H9 (cell line): ENCODE results near the gene UBE3B. TPM values are rescaled to one million over a fixed set of nuclear protein-coding genes. Genes with fewer than 3 reads are reported as not detected.

Experiments
- DNase-seq: peaks from one replicate; pipeline ENCODE4 v3.0.0-alpha.2; 2017
- H2AFZ ChIP-seq: one replicate; pipeline ENCODE4 v1.6.1; 2013; ENCODE audit warnings: mild to moderate bottlenecking, low read length, control low read depth, moderate library complexity
- H2AK5ac ChIP-seq: 2 replicates; pipeline ENCODE4 v1.6.1; 2013; ENCODE audit warnings: low read length, control low read depth, mixed read lengths; ENCODE audit not compliant: insufficient read length
- H2BK120ac ChIP-seq: one replicate; pipeline ENCODE4 v1.6.1; 2013; ENCODE audit warnings: low read depth, mild to moderate bottlenecking, low read length, control low read depth, inconsistent platforms; ENCODE audit not compliant: poor library complexity, severe bottlenecking
- H2BK12ac ChIP-seq: 2 replicates; pipeline ENCODE4 v1.6.1; 2013; ENCODE audit warnings: low read length, control low read depth, mixed read lengths, low read depth; ENCODE audit not compliant: insufficient read length
- H2BK15ac ChIP-seq: 2 replicates; pipeline ENCODE4 v1.6.1; 2013; ENCODE audit warnings: low read depth, low read length, control low read depth
- H2BK20ac ChIP-seq: one replicate; pipeline ENCODE4 v1.6.1; 2013; ENCODE audit warnings: low read depth, mild to moderate bottlenecking, low read length, control low read depth, inconsistent platforms; ENCODE audit not compliant: poor library complexity, severe bottlenecking
- H2BK5ac ChIP-seq: 2 replicates; pipeline ENCODE4 v1.6.1; 2013; ENCODE audit warnings: low read length, control low read depth, mixed read lengths; ENCODE audit not compliant: insufficient read length
- H3K14ac ChIP-seq: 2 replicates; pipeline ENCODE4 v1.6.1; 2013; ENCODE audit warnings: low read length, control low read depth; ENCODE audit not compliant: insufficient read depth
- H3K18ac ChIP-seq: 2 replicates; pipeline ENCODE4 v1.6.1; 2013; ENCODE audit warnings: low read depth, mild to moderate bottlenecking, mixed read lengths, low read length, control low read depth; ENCODE audit not compliant: insufficient read length
- H3K23ac ChIP-seq: 2 replicates; pipeline ENCODE4 v1.6.1; 2013; ENCODE audit warnings: low read length, control low read depth, mixed read lengths, low read depth; ENCODE audit not compliant: insufficient read length
- H3K23me2 ChIP-seq: 2 replicates; pipeline ENCODE4 v1.6.1; 2013; ENCODE audit warnings: low read depth, mild to moderate bottlenecking, mixed read lengths, low read length, control low read depth; ENCODE audit not compliant: insufficient read length, poor library complexity, severe bottlenecking
- H3K27ac ChIP-seq: 2 replicates; pipeline ENCODE4 v1.5.1; 2013; ENCODE audit warnings: low read length, control low read depth, mixed read lengths, low read depth; ENCODE audit not compliant: insufficient read length
- H3K27me3 ChIP-seq: 2 replicates; pipeline ENCODE4 v1.6.1; 2013; ENCODE audit warnings: low read length, control low read depth, inconsistent platforms; ENCODE audit not compliant: insufficient read depth
- H3K4ac ChIP-seq: 2 replicates; pipeline ENCODE4 v1.6.1; 2013; ENCODE audit warnings: low read depth, mild to moderate bottlenecking, control low read depth, inconsistent platforms, low read length, moderate library complexity
- H3K4me1 ChIP-seq: 2 replicates; pipeline ENCODE4 v1.6.1; 2013; ENCODE audit warnings: low read length, control low read depth, inconsistent platforms; ENCODE audit not compliant: insufficient read depth
- H3K4me2 ChIP-seq: 2 replicates; pipeline ENCODE4 v1.6.1; 2013; ENCODE audit warnings: low read length, control low read depth, mixed read lengths; ENCODE audit not compliant: insufficient read length, insufficient read depth
- H3K56ac ChIP-seq: 2 replicates; pipeline ENCODE4 v1.6.1; 2013; ENCODE audit warnings: low read depth, mild to moderate bottlenecking, mixed read lengths, low read length, control low read depth; ENCODE audit not compliant: insufficient read length
- H3K79me1 ChIP-seq: 2 replicates; pipeline ENCODE4 v1.6.1; 2013; ENCODE audit warnings: low read depth, mild to moderate bottlenecking, moderate library complexity, low read length, control low read depth, inconsistent platforms; ENCODE audit not compliant: insufficient read depth, poor library complexity, severe bottlenecking
- H3K79me2 ChIP-seq: 2 replicates; pipeline ENCODE4 v1.6.1; 2013; ENCODE audit warnings: low read length, control low read depth, inconsistent platforms; ENCODE audit not compliant: insufficient read depth
- H3K9ac ChIP-seq: 2 replicates; pipeline ENCODE4 v1.6.1; 2013; ENCODE audit warnings: low read length, control low read depth, mixed read lengths; ENCODE audit not compliant: insufficient read length; ENCODE audit errors: extremely low read depth
- H3K9me3 ChIP-seq: one replicate; pipeline ENCODE4 v1.6.1; 2013; ENCODE audit warnings: low read depth, low read length, inconsistent platforms; ENCODE audit not compliant: control insufficient read depth
- H3T11ph ChIP-seq: one replicate; pipeline ENCODE4 v1.6.1; 2013; ENCODE audit warnings: mild to moderate bottlenecking, low read length, control low read depth, inconsistent platforms
- H4K20me1 ChIP-seq: one replicate; pipeline ENCODE4 v1.6.1; 2013; ENCODE audit not compliant: control insufficient read depth, insufficient read length, insufficient read depth
- H4K5ac ChIP-seq: 2 replicates; pipeline ENCODE4 v1.6.1; 2013; ENCODE audit warnings: low read depth, mild to moderate bottlenecking, mixed read lengths, low read length, control low read depth; ENCODE audit not compliant: insufficient read length
- H4K8ac ChIP-seq: replicated peaks from 2 replicates; pipeline ENCODE4 v1.6.1; 2013; ENCODE audit warnings: low read length, control low read depth, mixed read lengths, low read depth; ENCODE audit not compliant: insufficient read length
- H4K91ac ChIP-seq: 2 replicates; pipeline ENCODE4 v1.6.1; 2013; ENCODE audit warnings: low read depth, mild to moderate bottlenecking, moderate library complexity, mixed read lengths, low read length, control low read depth; ENCODE audit not compliant: insufficient read length
- H3K27ac Mint-ChIP-seq, 3 experiments: 2 replicates in 2 of 3; 3 replicates in 1 of 3; pipeline ENCODE4 v1.8.0; 2020 to 2021; ENCODE audit warnings: mixed read lengths in 3 of 3, mild to moderate bottlenecking in 1 of 3, moderate library complexity in 1 of 3
- H3K27me3 Mint-ChIP-seq: 2 replicates; pipeline ENCODE4 v1.8.0; 2021; ENCODE audit warnings: low read depth, mild to moderate bottlenecking, moderate library complexity, mixed read lengths
- H3K36me3 Mint-ChIP-seq, 3 experiments: 2 replicates in 2 of 3; 3 replicates in 1 of 3; pipeline ENCODE4 v1.8.0; 2020 to 2021; ENCODE audit warnings: low read depth in 3 of 3, mixed read lengths in 3 of 3; ENCODE audit not compliant: insufficient read depth in 1 of 3
- H3K4me1 Mint-ChIP-seq, 2 experiments: 2 replicates each; pipeline ENCODE4 v1.8.0; 2020; ENCODE audit warnings: mixed read lengths in 2 of 2
- H3K4me3 Mint-ChIP-seq, 2 experiments: 2 replicates in 1 of 2; 3 replicates in 1 of 2; pipeline ENCODE4 v1.8.0; 2020 to 2021; ENCODE audit warnings: mild to moderate bottlenecking in 2 of 2, mixed read lengths in 2 of 2, moderate library complexity in 1 of 2
- H3K9me3 Mint-ChIP-seq, 2 experiments: 2 replicates in 1 of 2; 3 replicates in 1 of 2; pipeline ENCODE4 v1.8.0; 2020; ENCODE audit warnings: mild to moderate bottlenecking in 2 of 2, mixed read lengths in 2 of 2, moderate library complexity in 1 of 2
- CTCF ChIP-seq: fragments of 200-600 bp; sonication (generic); conservative IDR thresholded peaks from 3 replicates; pipeline ENCODE4 v1.8.0; 2021; ENCODE audit warnings: antibody characterized with exemption, mild to moderate bottlenecking
- WGBS: extraction: QIAGEN DNeasy Blood & Tissue Kit; methylation state at CpG from one replicate; pipeline ENCODE4 v1.1.7; 2013; ENCODE audit warnings: missing lambda C conversion rate, low lambda C conversion rate, mixed read lengths; ENCODE audit not compliant: insufficient read length; ENCODE audit errors: extremely low coverage; 5-methylcytosine and 5-hydroxymethylcytosine counted together
- total RNA-seq: library from RNA; stranded (reverse); gene quantifications from 2 replicates; pipeline ENCODE4 v1.2.1, GENCODE V29; 2021

Gene UBE3B
- total RNA-seq, 1 experiment from 2014 or later, result 24.2 TPM

GRCh38 chr12:109529691-109530640, 52.5 kb downstream of the UBE3B start:
- no peak overlapping the region for H4K5ac ChIP-seq
- Mint-ChIP-seq H3K27me3 (no peaks in the 10 kb centered on the region), H3K36me3 (peaks cover 2 to 18% (median 9%) of the 10 kb centered on the region in 3 experiments; a peak in 6 of 7 replicates), H3K4me1 (peaks cover 11 to 34% of the 10 kb centered on the region in 2 experiments), H3K9me3 (no peaks in the 10 kb centered on the region), H3K4me3 (no peak overlapping the region; a peak in 1 of 5 replicates), H3K27ac (peak overlapping the region; percentile 45 to 92 (median 85); a peak in 6 of 7 replicates)
- H3K9me3 ChIP-seq, result no peaks in the 10 kb centered on the region
- 0 out of 2 replicates have a peak, but pooled peaks cover 4% of the 10 kb centered on the region for H3K4me1 ChIP-seq
- H3T11ph ChIP-seq, result no peak overlapping the region
- no peak overlapping the region for H3K14ac ChIP-seq
- no peak for DNase-seq
- H2BK20ac ChIP-seq, result no peak overlapping the region
- no peak overlapping the region for H2BK12ac ChIP-seq
- H2BK5ac ChIP-seq, result no peak overlapping the region
- no peak for TF ChIP-seq CTCF
- H2BK15ac ChIP-seq, result no peak overlapping the region
- no peak overlapping the region for H3K27ac ChIP-seq
- no peak overlapping the region for H3K4ac ChIP-seq
- H3K79me2 ChIP-seq, result no peaks in the 10 kb centered on the region
- no peak overlapping the region for H4K8ac ChIP-seq
- no peak overlapping the region for H2BK120ac ChIP-seq
- no peaks in the 10 kb centered on the region for H4K20me1 ChIP-seq
- H2AK5ac ChIP-seq, result no peak overlapping the region
- H3K56ac ChIP-seq, result no peak overlapping the region
- whole genome bisulfite sequencing, result no CpG with 5 or more reads among the region's 19 CpGs
- no peak overlapping the region for H3K9ac ChIP-seq
- no peak overlapping the region for H4K91ac ChIP-seq
- H3K79me1 ChIP-seq, result no peaks in the 10 kb centered on the region
- H3K27me3 ChIP-seq, result no peaks in the 10 kb centered on the region
- no peak overlapping the region for H3K23ac ChIP-seq
- H3K4me2 ChIP-seq, result no peak overlapping the region
- H3K18ac ChIP-seq, result no peak overlapping the region
- no peaks in the 10 kb centered on the region for H3K23me2 ChIP-seq
- no peak overlapping the region for H2AFZ ChIP-seq
